Measurements from ENCODE around the gene ARHGEF7. TPM values are rescaled to one million over a fixed set of nuclear protein-coding genes. Genes with fewer than 3 reads are reported as not detected.
A peak's percentile ranks its signal among the peaks of the same experiment; 100 is the strongest.

ARHGEF7 gene
- total RNA-seq, 1 donor from 2014 or later: 50.6 TPM

GRCh38 chr13:111322001-111322915 is 207.1 kb downstream of the ARHGEF7 start:
- no peak for DNase-seq (ENCODE audit: missing footprints)
- intact Hi-C loops (cut with DNase I): no loop called here
- ATAC-seq: no peak

GRCh38 chr13:111322916-111323331 is 207.8 kb downstream of the ARHGEF7 start:
- no peak for DNase-seq (ENCODE audit: missing footprints)
- ATAC-seq: no peak
- intact Hi-C loops (cut with DNase I): no loop called here

- intact Hi-C loops (cut with DNase I): no loop called here
- ATAC-seq (no peak), DNase-seq (ENCODE audit: missing footprints) (no peak)
Observed at GRCh38 chr13:111323549-111323948, 208.4 kb downstream of the ARHGEF7 start.

- intact Hi-C loops (cut with DNase I): no loop called here
- DNase-seq (ENCODE audit: missing footprints): no peak
- no peak for ATAC-seq
Observed at GRCh38 chr13:111323950-111324651, 209.0 kb downstream of the ARHGEF7 start.

- intact Hi-C loops (cut with DNase I): no loop called here
- ATAC-seq (no peak), DNase-seq (ENCODE audit: missing footprints) (no peak)
Observed at GRCh38 chr13:111324736-111325135, 209.6 kb downstream of the ARHGEF7 start.

- ATAC-seq (no peak), DNase-seq (ENCODE audit: missing footprints) (no peak)
- intact Hi-C loops (cut with DNase I): no loop called here
Observed at GRCh38 chr13:111325146-111325890, 210.2 kb downstream of the ARHGEF7 start.

GRCh38 chr13:111325941-111326620 is 211.0 kb downstream of the ARHGEF7 start:
- intact Hi-C loops (cut with DNase I): no loop called here
- DNase-seq (ENCODE audit: missing footprints) (no peak), ATAC-seq (no peak)

- ATAC-seq (no peak), DNase-seq (ENCODE audit: missing footprints) (no peak)
- intact Hi-C loops (cut with DNase I): no loop called here
Observed at GRCh38 chr13:111326621-111326965, 211.5 kb downstream of the ARHGEF7 start.

- no peak for ATAC-seq
- DNase-seq (ENCODE audit: missing footprints): no peak
- intact Hi-C loops (cut with DNase I): no loop called here
Observed at GRCh38 chr13:111326981-111327642, 212.0 kb downstream of the ARHGEF7 start.

- intact Hi-C loops (cut with DNase I): no loop called here
- no peak for ATAC-seq
- DNase-seq (ENCODE audit: missing footprints): no peak
Observed at GRCh38 chr13:111327730-111328573, 212.8 kb downstream of the ARHGEF7 start.

GRCh38 chr13:111328574-111329410 is 213.7 kb downstream of the ARHGEF7 start:
- DNase-seq (ENCODE audit: missing footprints) (no peak), ATAC-seq (no peak)
- intact Hi-C loops (cut with DNase I): no loop called here

- DNase-seq (ENCODE audit: missing footprints): no peak
- ATAC-seq: no peak
- intact Hi-C loops (cut with DNase I): no loop called here
Observed at GRCh38 chr13:111329641-111330040, 214.5 kb downstream of the ARHGEF7 start.

GRCh38 chr13:111330066-111330610 is 215.0 kb downstream of the ARHGEF7 start:
- intact Hi-C loops (cut with DNase I): no loop called here
- no peak for DNase-seq (ENCODE audit: missing footprints)
- no peak for ATAC-seq

GRCh38 chr13:111335298-111335697 is 220.2 kb downstream of the ARHGEF7 start:
- DNase-seq (ENCODE audit: missing footprints) (no peak), ATAC-seq (peak; percentile 13)
- intact Hi-C loops (cut with DNase I): no loop called here

GRCh38 chr13:111336666-111337065 is 221.6 kb downstream of the ARHGEF7 start:
- DNase-seq (ENCODE audit: missing footprints): no peak
- ATAC-seq: no peak
- intact Hi-C loops (cut with DNase I): no loop called here

GRCh38 chr13:111337206-111337605 is 222.1 kb downstream of the ARHGEF7 start:
- intact Hi-C loops (cut with DNase I): no loop called here
- ATAC-seq (no peak), DNase-seq (ENCODE audit: missing footprints) (no peak)

Measured in Right ventricle myocardium inferior (tissue), 1 donor.